H9 (cell line): Measurements from ENCODE around the gene RASL10B. TPM values are rescaled to one million over a fixed set of nuclear protein-coding genes. Genes with fewer than 3 reads are reported as not detected.

ENCODE experiments used
- DNase-seq: peaks from one replicate; pipeline ENCODE4 v3.0.0-alpha.2; 2017
- H2AFZ ChIP-seq: one replicate; pipeline ENCODE4 v1.6.1; 2013; ENCODE audit warnings: mild to moderate bottlenecking, low read length, control low read depth, moderate library complexity
- H2AK5ac ChIP-seq: 2 replicates; pipeline ENCODE4 v1.6.1; 2013; ENCODE audit warnings: low read length, control low read depth, mixed read lengths; ENCODE audit not compliant: insufficient read length
- H2BK120ac ChIP-seq: one replicate; pipeline ENCODE4 v1.6.1; 2013; ENCODE audit warnings: low read depth, mild to moderate bottlenecking, low read length, control low read depth, inconsistent platforms; ENCODE audit not compliant: poor library complexity, severe bottlenecking
- H2BK12ac ChIP-seq: 2 replicates; pipeline ENCODE4 v1.6.1; 2013; ENCODE audit warnings: low read length, control low read depth, mixed read lengths, low read depth; ENCODE audit not compliant: insufficient read length
- H2BK15ac ChIP-seq: 2 replicates; pipeline ENCODE4 v1.6.1; 2013; ENCODE audit warnings: low read depth, low read length, control low read depth
- H2BK20ac ChIP-seq: one replicate; pipeline ENCODE4 v1.6.1; 2013; ENCODE audit warnings: low read depth, mild to moderate bottlenecking, low read length, control low read depth, inconsistent platforms; ENCODE audit not compliant: poor library complexity, severe bottlenecking
- H2BK5ac ChIP-seq: 2 replicates; pipeline ENCODE4 v1.6.1; 2013; ENCODE audit warnings: low read length, control low read depth, mixed read lengths; ENCODE audit not compliant: insufficient read length
- H3K14ac ChIP-seq: 2 replicates; pipeline ENCODE4 v1.6.1; 2013; ENCODE audit warnings: low read length, control low read depth; ENCODE audit not compliant: insufficient read depth
- H3K18ac ChIP-seq: 2 replicates; pipeline ENCODE4 v1.6.1; 2013; ENCODE audit warnings: low read depth, mild to moderate bottlenecking, mixed read lengths, low read length, control low read depth; ENCODE audit not compliant: insufficient read length
- H3K23ac ChIP-seq: 2 replicates; pipeline ENCODE4 v1.6.1; 2013; ENCODE audit warnings: low read length, control low read depth, mixed read lengths, low read depth; ENCODE audit not compliant: insufficient read length
- H3K23me2 ChIP-seq: 2 replicates; pipeline ENCODE4 v1.6.1; 2013; ENCODE audit warnings: low read depth, mild to moderate bottlenecking, mixed read lengths, low read length, control low read depth; ENCODE audit not compliant: insufficient read length, poor library complexity, severe bottlenecking
- H3K27ac ChIP-seq: 2 replicates; pipeline ENCODE4 v1.5.1; 2013; ENCODE audit warnings: low read length, control low read depth, mixed read lengths, low read depth; ENCODE audit not compliant: insufficient read length
- H3K27me3 ChIP-seq: 2 replicates; pipeline ENCODE4 v1.6.1; 2013; ENCODE audit warnings: low read length, control low read depth, inconsistent platforms; ENCODE audit not compliant: insufficient read depth
- H3K4ac ChIP-seq: 2 replicates; pipeline ENCODE4 v1.6.1; 2013; ENCODE audit warnings: low read depth, mild to moderate bottlenecking, control low read depth, inconsistent platforms, low read length, moderate library complexity
- H3K4me1 ChIP-seq: 2 replicates; pipeline ENCODE4 v1.6.1; 2013; ENCODE audit warnings: low read length, control low read depth, inconsistent platforms; ENCODE audit not compliant: insufficient read depth
- H3K4me2 ChIP-seq: 2 replicates; pipeline ENCODE4 v1.6.1; 2013; ENCODE audit warnings: low read length, control low read depth, mixed read lengths; ENCODE audit not compliant: insufficient read length, insufficient read depth
- H3K56ac ChIP-seq: 2 replicates; pipeline ENCODE4 v1.6.1; 2013; ENCODE audit warnings: low read depth, mild to moderate bottlenecking, mixed read lengths, low read length, control low read depth; ENCODE audit not compliant: insufficient read length
- H3K79me1 ChIP-seq: 2 replicates; pipeline ENCODE4 v1.6.1; 2013; ENCODE audit warnings: low read depth, mild to moderate bottlenecking, moderate library complexity, low read length, control low read depth, inconsistent platforms; ENCODE audit not compliant: insufficient read depth, poor library complexity, severe bottlenecking
- H3K79me2 ChIP-seq: 2 replicates; pipeline ENCODE4 v1.6.1; 2013; ENCODE audit warnings: low read length, control low read depth, inconsistent platforms; ENCODE audit not compliant: insufficient read depth
- H3K9ac ChIP-seq: 2 replicates; pipeline ENCODE4 v1.6.1; 2013; ENCODE audit warnings: low read length, control low read depth, mixed read lengths; ENCODE audit not compliant: insufficient read length; ENCODE audit errors: extremely low read depth
- H3K9me3 ChIP-seq: one replicate; pipeline ENCODE4 v1.6.1; 2013; ENCODE audit warnings: low read depth, low read length, inconsistent platforms; ENCODE audit not compliant: control insufficient read depth
- H3T11ph ChIP-seq: one replicate; pipeline ENCODE4 v1.6.1; 2013; ENCODE audit warnings: mild to moderate bottlenecking, low read length, control low read depth, inconsistent platforms
- H4K20me1 ChIP-seq: one replicate; pipeline ENCODE4 v1.6.1; 2013; ENCODE audit not compliant: control insufficient read depth, insufficient read length, insufficient read depth
- H4K5ac ChIP-seq: 2 replicates; pipeline ENCODE4 v1.6.1; 2013; ENCODE audit warnings: low read depth, mild to moderate bottlenecking, mixed read lengths, low read length, control low read depth; ENCODE audit not compliant: insufficient read length
- H4K8ac ChIP-seq: replicated peaks from 2 replicates; pipeline ENCODE4 v1.6.1; 2013; ENCODE audit warnings: low read length, control low read depth, mixed read lengths, low read depth; ENCODE audit not compliant: insufficient read length
- H4K91ac ChIP-seq: 2 replicates; pipeline ENCODE4 v1.6.1; 2013; ENCODE audit warnings: low read depth, mild to moderate bottlenecking, moderate library complexity, mixed read lengths, low read length, control low read depth; ENCODE audit not compliant: insufficient read length
- H3K27ac Mint-ChIP-seq, 3 experiments: 2 replicates in 2 of 3; 3 replicates in 1 of 3; pipeline ENCODE4 v1.8.0; 2020 to 2021; ENCODE audit warnings: mixed read lengths in 3 of 3, mild to moderate bottlenecking in 1 of 3, moderate library complexity in 1 of 3
- H3K27me3 Mint-ChIP-seq: 2 replicates; pipeline ENCODE4 v1.8.0; 2021; ENCODE audit warnings: low read depth, mild to moderate bottlenecking, moderate library complexity, mixed read lengths
- H3K36me3 Mint-ChIP-seq, 3 experiments: 2 replicates in 2 of 3; 3 replicates in 1 of 3; pipeline ENCODE4 v1.8.0; 2020 to 2021; ENCODE audit warnings: low read depth in 3 of 3, mixed read lengths in 3 of 3; ENCODE audit not compliant: insufficient read depth in 1 of 3
- H3K4me1 Mint-ChIP-seq, 2 experiments: 2 replicates each; pipeline ENCODE4 v1.8.0; 2020; ENCODE audit warnings: mixed read lengths in 2 of 2
- H3K4me3 Mint-ChIP-seq, 2 experiments: 2 replicates in 1 of 2; 3 replicates in 1 of 2; pipeline ENCODE4 v1.8.0; 2020 to 2021; ENCODE audit warnings: mild to moderate bottlenecking in 2 of 2, mixed read lengths in 2 of 2, moderate library complexity in 1 of 2
- H3K9me3 Mint-ChIP-seq, 2 experiments: 2 replicates in 1 of 2; 3 replicates in 1 of 2; pipeline ENCODE4 v1.8.0; 2020; ENCODE audit warnings: mild to moderate bottlenecking in 2 of 2, mixed read lengths in 2 of 2, moderate library complexity in 1 of 2
- CTCF ChIP-seq: fragments of 200-600 bp; sonication (generic); conservative IDR thresholded peaks from 3 replicates; pipeline ENCODE4 v1.8.0; 2021; ENCODE audit warnings: antibody characterized with exemption, mild to moderate bottlenecking
- WGBS: extraction: QIAGEN DNeasy Blood & Tissue Kit; methylation state at CpG from one replicate; pipeline ENCODE4 v1.1.7; 2013; ENCODE audit warnings: missing lambda C conversion rate, low lambda C conversion rate, mixed read lengths; ENCODE audit not compliant: insufficient read length; ENCODE audit errors: extremely low coverage; 5-methylcytosine and 5-hydroxymethylcytosine counted together
- total RNA-seq: library from RNA; stranded (reverse); gene quantifications from 2 replicates; pipeline ENCODE4 v1.2.1, GENCODE V29; 2021

RASL10B gene
- total RNA-seq, 1 experiment from 2014 or later = 15.9 TPM

DNA sequence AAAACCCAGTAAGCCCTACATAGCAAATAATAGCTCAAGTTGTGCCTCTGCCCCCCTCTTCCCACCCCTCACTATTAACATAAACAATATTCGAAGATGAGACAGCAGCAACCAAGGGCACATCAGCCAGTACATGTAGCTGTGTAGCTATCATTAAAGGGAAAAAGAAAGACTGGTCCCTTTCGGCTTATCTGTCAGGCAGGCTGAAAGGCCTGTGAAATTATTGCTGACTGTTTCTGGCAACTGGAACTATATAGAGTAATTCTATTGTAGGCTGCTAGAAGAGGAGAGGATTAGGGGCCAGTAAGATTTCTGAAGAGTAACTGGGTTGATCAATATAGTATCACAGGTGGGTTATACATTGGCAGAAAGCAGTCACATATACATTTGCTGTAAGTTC, 36.5 kb upstream of the RASL10B start:
- no peaks in the 10 kb centered on the region for H3K27me3 Mint-ChIP-seq
- H3K4me1 Mint-ChIP-seq = peaks cover 15 to 18% of the 10 kb centered on the region in 2 experiments
- Histone ChIP-seq H3K18ac (no peak overlapping the region), H3K23me2 (no peaks in the 10 kb centered on the region), H3K9me3 (no peaks in the 10 kb centered on the region), H2BK20ac (no peak overlapping the region), H2AK5ac (no peak overlapping the region), H3K9ac (no peak overlapping the region), H3K14ac (no peak overlapping the region), H2BK5ac (no peak overlapping the region), H2BK120ac (no peak overlapping the region), H4K5ac (no peak overlapping the region), H3K56ac (no peak overlapping the region), H2AFZ (no peak overlapping the region), H4K20me1 (no peaks in the 10 kb centered on the region), H2BK12ac (no peak overlapping the region), H3K79me1 (no peaks in the 10 kb centered on the region), H3K27ac (no peak overlapping the region), H3K27me3 (no peaks in the 10 kb centered on the region), H3K4me1 (peaks cover 2% of the 10 kb centered on the region; the same call in 1 of the 2 replicates), H4K8ac (no peak overlapping the region), H3K79me2 (no peaks in the 10 kb centered on the region), H3T11ph (no peak overlapping the region), H3K4ac (no peak overlapping the region), H2BK15ac (no peak overlapping the region), H3K23ac (no peak overlapping the region), H3K4me2 (no peak overlapping the region), H4K91ac (no peak overlapping the region)
- WGBS = no CpG with 5 or more reads among the region's 2 CpGs
- DNase-seq = no peak
- no peaks in the 10 kb centered on the region for H3K9me3 Mint-ChIP-seq
- no peak overlapping the region; a peak in 3 of 7 replicates for H3K27ac Mint-ChIP-seq
- no peak for TF ChIP-seq CTCF
- H3K4me3 Mint-ChIP-seq = no peak overlapping the region
- peaks cover 4 to 28% (median 6%) of the 10 kb centered on the region in 3 experiments; a peak in 6 of 7 replicates for H3K36me3 Mint-ChIP-seq
